ENCODE measurements around the gene CEP131. TPM values are rescaled to one million over a fixed set of nuclear protein-coding genes. Genes with fewer than 3 reads are reported as not detected.

The CEP131 gene
- total RNA-seq, 1 donor from 2014 or later, result 12.2 TPM

DNA sequence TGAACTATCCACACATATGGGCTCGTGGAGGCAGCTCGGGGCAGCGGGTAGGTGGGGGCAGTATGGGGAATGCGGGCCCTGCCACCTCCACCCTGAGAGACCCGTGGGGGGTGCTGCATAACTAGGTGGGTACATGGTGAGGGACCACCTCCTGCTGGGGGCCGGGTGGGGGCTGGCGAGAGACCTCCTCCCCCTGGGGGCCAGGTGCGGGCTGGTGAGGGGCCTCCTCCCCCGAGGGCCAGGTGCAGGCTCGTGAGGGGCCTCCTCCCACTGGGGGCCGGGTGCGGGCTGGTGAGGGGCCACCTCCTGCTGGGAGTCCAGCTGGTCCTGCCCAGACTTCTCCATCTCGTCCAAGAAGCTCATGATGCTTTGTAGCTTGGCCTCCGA, 25.4 kb downstream of the CEP131 start:
- DNase-seq (ENCODE audit: extremely low spot score, unreplicated experiment), result no peak
- H3K36me3 Mint-ChIP-seq (ENCODE audit: unreplicated experiment), result no peaks in the 10 kb centered on the region
- no peaks in the 10 kb centered on the region for H3K9me3 Mint-ChIP-seq (ENCODE audit: unreplicated experiment)
- H3K27me3 Mint-ChIP-seq (ENCODE audit: unreplicated experiment), result no peaks in the 10 kb centered on the region
- H3K4me3 Mint-ChIP-seq (ENCODE audit: unreplicated experiment), result no peak overlapping the region
- H3K4me1 Mint-ChIP-seq (ENCODE audit: unreplicated experiment), result no peaks in the 10 kb centered on the region
- TF ChIP-seq, protein P1, sequence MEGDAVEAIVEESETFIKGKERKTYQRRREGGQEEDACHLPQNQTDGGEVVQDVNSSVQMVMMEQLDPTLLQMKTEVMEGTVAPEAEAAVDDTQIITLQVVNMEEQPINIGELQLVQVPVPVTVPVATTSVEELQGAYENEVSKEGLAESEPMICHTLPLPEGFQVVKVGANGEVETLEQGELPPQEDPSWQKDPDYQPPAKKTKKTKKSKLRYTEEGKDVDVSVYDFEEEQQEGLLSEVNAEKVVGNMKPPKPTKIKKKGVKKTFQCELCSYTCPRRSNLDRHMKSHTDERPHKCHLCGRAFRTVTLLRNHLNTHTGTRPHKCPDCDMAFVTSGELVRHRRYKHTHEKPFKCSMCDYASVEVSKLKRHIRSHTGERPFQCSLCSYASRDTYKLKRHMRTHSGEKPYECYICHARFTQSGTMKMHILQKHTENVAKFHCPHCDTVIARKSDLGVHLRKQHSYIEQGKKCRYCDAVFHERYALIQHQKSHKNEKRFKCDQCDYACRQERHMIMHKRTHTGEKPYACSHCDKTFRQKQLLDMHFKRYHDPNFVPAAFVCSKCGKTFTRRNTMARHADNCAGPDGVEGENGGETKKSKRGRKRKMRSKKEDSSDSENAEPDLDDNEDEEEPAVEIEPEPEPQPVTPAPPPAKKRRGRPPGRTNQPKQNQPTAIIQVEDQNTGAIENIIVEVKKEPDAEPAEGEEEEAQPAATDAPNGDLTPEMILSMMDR (IDR thresholded peaks at IDR 0.05), result no peak
- no peak overlapping the region for H3K27ac Mint-ChIP-seq (ENCODE audit: unreplicated experiment)

DNA sequence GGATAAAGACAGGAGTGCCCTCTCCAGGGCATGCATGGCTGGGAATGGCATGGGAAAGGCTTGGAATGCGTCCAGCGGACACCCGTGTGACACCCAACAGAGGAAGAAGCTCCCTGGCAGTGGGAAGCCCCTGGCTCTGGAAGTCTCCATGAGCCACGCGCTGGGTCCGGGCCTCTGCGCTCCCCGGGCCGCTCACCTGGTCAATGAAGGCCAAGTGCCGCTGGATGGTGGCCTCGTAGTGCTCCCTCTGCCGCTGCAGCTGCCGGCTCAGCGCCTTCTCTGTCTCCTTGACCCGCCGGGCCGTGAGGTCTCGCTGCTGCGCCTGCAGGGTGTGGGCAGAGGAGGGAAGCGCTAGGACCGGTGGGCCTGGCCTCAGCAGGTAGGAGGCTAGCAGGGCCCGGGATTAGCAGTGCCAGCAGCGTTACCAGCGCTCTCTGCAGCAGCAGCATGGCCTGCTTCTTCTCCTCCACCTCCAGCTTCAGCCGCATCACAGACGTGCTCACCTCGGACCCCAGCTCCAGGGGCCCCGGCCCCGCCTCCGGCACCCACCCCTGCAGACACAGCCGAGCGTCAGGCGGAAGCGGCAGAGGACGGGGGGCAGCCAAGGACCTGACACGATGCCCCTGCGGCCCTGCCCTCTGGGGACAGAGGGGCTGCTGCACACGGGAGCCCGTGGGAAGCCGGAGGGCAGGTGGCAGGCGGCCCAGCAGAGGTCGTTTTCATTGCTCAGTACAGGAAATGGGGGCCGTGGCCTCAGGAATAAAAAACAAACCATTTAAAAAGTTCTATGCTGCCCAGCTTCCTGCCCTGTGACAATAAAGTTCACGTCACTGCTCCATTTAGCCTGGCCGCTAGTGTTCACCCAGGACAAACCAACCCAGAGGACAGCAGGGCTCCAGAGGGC, 26.0 kb downstream of the CEP131 start:
- H3K27me3 Mint-ChIP-seq (ENCODE audit: unreplicated experiment), result no peaks in the 10 kb centered on the region
- H3K36me3 Mint-ChIP-seq (ENCODE audit: unreplicated experiment), result no peaks in the 10 kb centered on the region
- no peaks in the 10 kb centered on the region for H3K9me3 Mint-ChIP-seq (ENCODE audit: unreplicated experiment)
- no peak for DNase-seq (ENCODE audit: extremely low spot score, unreplicated experiment)
- no peak overlapping the region for H3K27ac Mint-ChIP-seq (ENCODE audit: unreplicated experiment)
- no peaks in the 10 kb centered on the region for H3K4me1 Mint-ChIP-seq (ENCODE audit: unreplicated experiment)
- TF ChIP-seq, protein P1 (IDR thresholded peaks at IDR 0.05), result no peak
- H3K4me3 Mint-ChIP-seq (ENCODE audit: unreplicated experiment), result no peak overlapping the region

DNA sequence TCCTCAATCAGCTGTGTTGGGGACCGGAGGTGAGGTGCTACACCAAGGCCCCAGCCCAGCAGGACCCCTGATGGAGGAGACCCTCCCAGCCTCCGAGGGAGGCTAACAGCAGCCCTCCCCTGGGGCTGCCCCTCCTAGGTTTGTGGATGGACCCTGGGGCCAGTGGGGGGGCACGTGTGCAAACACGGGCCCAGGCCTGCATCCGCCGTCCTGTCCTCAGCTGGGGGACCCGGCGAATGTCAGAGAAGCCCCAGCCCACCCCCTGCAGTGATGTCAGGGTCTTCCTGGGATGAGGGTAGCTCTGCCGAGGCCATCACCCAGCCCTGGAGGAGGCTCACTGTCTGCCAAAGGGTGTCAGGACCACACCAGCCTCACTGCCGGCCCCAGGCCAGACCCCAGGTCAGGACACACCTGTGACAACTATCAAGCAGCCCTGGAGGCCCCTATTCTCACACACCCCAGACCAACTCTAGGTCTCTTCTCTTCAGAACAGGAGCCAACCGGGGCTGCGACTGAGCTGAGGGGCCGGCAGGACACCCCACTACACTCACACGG, 26.7 kb downstream of the CEP131 start:
- H3K27ac Mint-ChIP-seq (ENCODE audit: unreplicated experiment), result no peak overlapping the region
- DNase-seq (ENCODE audit: extremely low spot score, unreplicated experiment), result no peak
- TF ChIP-seq, protein P1 (IDR thresholded peaks at IDR 0.05), result no peak
- no peaks in the 10 kb centered on the region for H3K27me3 Mint-ChIP-seq (ENCODE audit: unreplicated experiment)
- H3K36me3 Mint-ChIP-seq (ENCODE audit: unreplicated experiment), result no peaks in the 10 kb centered on the region
- no peak overlapping the region for H3K4me3 Mint-ChIP-seq (ENCODE audit: unreplicated experiment)
- no peaks in the 10 kb centered on the region for H3K4me1 Mint-ChIP-seq (ENCODE audit: unreplicated experiment)
- no peaks in the 10 kb centered on the region for H3K9me3 Mint-ChIP-seq (ENCODE audit: unreplicated experiment)

DNA sequence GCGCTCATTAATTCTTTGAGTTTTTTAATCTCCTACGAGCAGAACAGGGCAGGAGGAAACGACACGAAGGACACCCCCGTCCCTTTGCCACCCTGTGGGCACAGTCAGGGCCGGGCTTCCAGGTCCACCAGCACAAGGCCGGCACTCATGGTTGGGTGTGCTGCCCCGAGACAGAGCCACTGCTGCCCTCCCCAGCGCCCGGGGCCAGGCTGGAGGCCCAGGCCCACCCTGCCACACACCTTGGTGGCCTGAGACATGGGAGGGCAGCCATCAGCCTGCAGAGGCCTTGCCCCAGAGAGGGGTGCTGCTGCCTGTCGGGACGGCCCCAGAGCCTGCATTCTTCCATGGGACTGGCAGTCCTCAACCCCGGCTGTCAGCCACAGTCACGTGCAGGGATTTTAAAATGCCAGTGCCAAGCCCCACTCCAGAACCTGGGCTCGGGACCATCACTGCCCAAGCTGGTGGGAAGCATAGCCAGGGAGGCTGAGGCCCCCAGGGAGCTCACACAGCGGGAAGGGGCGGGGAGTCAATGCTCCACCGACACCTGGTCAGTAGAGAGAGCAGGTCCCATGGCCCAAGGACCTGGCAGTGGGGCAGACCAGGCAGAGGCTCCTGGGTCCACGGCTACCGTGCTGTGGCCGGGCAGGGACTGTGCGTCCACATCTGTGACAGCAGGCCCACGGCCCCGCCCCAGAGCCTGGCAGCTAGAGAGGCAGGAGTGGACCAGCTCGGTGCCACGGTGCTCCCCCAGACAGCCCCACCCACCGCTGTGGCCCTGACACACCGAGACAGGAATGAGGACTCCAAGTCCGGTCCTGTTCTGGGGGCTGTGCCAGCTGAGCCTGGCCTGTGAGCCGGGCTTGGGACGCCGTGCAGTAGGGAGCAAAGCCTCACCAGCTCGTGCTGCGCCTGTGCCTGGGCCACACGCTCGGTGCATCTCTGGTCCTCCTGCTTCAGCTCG, 27.5 kb downstream of the CEP131 start:
- TF ChIP-seq, protein P1 (IDR thresholded peaks at IDR 0.05), result no peak
- Mint-ChIP-seq H3K4me1 (ENCODE audit: unreplicated experiment) (no peaks in the 10 kb centered on the region), H3K36me3 (ENCODE audit: unreplicated experiment) (no peaks in the 10 kb centered on the region), H3K9me3 (ENCODE audit: unreplicated experiment) (no peaks in the 10 kb centered on the region), H3K27me3 (ENCODE audit: unreplicated experiment) (no peaks in the 10 kb centered on the region), H3K27ac (ENCODE audit: unreplicated experiment) (no peak overlapping the region), H3K4me3 (ENCODE audit: unreplicated experiment) (no peak overlapping the region)
- no peak for DNase-seq (ENCODE audit: extremely low spot score, unreplicated experiment)

Measured in osteocyte (in vitro differentiated cells).